ENCODE results near the gene TTLL8.

DNA sequence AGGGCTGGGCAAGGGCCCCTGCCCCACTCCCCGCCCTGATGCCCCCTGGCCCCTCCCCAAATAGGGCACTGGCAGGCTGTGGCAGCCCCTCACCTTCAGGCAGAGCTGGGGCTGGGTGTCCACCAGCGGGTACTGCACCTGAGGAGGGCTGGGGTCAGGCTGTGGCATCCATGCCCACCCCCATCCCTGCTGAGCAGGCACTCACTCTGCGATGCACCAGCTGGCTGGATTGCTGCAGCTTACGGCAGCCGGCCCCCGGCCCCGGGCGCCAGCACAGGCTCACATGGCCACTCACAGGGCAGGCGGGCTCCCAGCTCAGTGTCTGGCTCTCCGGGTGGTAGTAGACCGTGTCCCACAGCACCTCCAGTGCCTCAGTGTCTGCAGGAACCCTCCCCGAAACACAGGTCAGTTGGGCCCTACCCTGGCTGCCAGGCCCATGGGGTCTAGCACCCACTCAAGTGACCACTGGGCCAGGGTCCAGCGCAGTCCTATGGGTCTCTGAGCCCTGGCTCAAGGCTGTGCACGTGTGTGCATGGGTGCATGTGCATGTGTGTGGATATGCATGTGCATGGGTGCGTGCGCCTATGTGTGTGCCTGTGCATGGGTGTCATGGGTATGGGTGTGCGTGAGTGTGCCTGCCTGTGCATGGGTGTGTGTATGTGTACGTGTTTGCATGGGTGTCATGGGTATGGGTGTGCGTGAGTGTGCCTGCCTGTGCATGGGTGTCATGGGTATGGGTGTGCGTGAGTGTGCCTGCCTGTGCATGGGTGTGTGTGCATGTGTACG, 60.0 kb downstream of the TTLL8 start:
- TF ChIP-seq, protein P1, sequence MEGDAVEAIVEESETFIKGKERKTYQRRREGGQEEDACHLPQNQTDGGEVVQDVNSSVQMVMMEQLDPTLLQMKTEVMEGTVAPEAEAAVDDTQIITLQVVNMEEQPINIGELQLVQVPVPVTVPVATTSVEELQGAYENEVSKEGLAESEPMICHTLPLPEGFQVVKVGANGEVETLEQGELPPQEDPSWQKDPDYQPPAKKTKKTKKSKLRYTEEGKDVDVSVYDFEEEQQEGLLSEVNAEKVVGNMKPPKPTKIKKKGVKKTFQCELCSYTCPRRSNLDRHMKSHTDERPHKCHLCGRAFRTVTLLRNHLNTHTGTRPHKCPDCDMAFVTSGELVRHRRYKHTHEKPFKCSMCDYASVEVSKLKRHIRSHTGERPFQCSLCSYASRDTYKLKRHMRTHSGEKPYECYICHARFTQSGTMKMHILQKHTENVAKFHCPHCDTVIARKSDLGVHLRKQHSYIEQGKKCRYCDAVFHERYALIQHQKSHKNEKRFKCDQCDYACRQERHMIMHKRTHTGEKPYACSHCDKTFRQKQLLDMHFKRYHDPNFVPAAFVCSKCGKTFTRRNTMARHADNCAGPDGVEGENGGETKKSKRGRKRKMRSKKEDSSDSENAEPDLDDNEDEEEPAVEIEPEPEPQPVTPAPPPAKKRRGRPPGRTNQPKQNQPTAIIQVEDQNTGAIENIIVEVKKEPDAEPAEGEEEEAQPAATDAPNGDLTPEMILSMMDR (IDR thresholded peaks at IDR 0.05; ENCODE audit: poor library complexity): no peak
- TF ChIP-seq EZH2 (IDR thresholded peaks at IDR 0.05; ENCODE audit: borderline replicate concordance): no peak
